ENCODE results near the gene CYBA. TPM values are rescaled to one million over a fixed set of nuclear protein-coding genes. Genes with fewer than 3 reads are reported as not detected.

The CYBA gene
- total RNA-seq, 1 donor, result 98.0 TPM

DNA sequence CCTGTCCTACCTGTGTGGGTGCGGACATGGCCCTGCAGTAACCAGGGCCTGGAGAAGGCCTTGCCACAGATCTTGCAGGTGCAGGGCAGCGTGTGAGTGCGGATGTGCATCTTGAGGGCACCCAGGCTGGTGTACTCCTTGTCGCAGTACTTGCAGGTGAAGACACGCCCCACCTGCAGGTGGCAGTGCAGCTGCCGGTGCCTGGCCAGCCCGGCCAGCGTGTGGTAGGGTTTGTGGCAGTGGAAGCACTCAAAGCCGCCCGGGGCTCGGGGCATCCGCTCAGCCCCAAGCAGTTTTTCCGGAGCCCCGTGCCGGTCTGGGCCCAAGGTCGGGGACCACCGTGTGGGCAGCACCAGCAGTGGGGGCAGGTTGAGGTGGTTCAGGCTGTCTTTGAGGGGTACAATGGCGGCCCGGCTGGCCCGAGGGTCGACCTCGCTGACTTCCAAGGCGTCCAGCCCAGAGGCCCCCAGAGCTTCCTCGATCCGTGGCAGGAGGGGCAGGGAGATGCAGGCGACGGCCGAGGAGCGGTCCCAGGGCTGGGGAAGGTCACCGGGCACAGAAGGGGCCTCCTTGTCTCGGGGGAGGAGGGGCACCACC is 30.3 kb upstream of the CYBA start:
- TF ChIP-seq, protein P1, sequence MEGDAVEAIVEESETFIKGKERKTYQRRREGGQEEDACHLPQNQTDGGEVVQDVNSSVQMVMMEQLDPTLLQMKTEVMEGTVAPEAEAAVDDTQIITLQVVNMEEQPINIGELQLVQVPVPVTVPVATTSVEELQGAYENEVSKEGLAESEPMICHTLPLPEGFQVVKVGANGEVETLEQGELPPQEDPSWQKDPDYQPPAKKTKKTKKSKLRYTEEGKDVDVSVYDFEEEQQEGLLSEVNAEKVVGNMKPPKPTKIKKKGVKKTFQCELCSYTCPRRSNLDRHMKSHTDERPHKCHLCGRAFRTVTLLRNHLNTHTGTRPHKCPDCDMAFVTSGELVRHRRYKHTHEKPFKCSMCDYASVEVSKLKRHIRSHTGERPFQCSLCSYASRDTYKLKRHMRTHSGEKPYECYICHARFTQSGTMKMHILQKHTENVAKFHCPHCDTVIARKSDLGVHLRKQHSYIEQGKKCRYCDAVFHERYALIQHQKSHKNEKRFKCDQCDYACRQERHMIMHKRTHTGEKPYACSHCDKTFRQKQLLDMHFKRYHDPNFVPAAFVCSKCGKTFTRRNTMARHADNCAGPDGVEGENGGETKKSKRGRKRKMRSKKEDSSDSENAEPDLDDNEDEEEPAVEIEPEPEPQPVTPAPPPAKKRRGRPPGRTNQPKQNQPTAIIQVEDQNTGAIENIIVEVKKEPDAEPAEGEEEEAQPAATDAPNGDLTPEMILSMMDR (IDR thresholded peaks at IDR 0.05; ENCODE audit: insufficient read depth, low read length), result no peak
- DNase-seq (ENCODE audit: low read depth), result no peak
- H3K4me3 ChIP-seq (ENCODE audit: low read depth, low read length), result no peak overlapping the region

DNA sequence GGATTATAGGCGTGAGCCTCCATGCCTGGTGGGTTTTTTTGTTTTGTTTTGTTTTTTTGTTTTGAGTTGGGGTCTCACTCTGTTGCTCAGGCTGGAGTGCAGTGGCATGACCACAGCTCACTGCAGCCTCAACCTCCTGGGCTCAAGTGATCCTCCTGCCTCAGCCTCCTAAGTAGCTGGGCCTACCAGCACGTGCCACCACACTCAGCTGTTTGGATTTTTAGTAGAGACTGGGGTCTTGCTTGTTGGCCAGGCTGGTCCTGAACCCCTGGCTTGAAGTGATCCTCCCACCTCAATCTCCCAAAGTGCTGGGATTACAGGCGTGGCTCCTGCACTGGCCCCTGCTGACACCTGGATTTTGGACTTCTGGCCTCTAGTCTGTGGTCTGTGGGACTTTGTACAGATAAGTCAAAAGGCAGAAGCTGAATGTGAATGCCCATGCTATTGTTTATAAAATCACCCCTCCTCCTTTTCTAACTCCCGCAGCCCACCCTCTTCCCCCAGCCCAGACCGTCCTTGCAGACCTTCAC is 29.8 kb upstream of the CYBA start:
- H3K4me3 ChIP-seq (ENCODE audit: low read depth, low read length), result no peak overlapping the region
- TF ChIP-seq, protein P1 (IDR thresholded peaks at IDR 0.05; ENCODE audit: insufficient read depth, low read length), result no peak
- DNase-seq (ENCODE audit: low read depth), result no peak

DNA sequence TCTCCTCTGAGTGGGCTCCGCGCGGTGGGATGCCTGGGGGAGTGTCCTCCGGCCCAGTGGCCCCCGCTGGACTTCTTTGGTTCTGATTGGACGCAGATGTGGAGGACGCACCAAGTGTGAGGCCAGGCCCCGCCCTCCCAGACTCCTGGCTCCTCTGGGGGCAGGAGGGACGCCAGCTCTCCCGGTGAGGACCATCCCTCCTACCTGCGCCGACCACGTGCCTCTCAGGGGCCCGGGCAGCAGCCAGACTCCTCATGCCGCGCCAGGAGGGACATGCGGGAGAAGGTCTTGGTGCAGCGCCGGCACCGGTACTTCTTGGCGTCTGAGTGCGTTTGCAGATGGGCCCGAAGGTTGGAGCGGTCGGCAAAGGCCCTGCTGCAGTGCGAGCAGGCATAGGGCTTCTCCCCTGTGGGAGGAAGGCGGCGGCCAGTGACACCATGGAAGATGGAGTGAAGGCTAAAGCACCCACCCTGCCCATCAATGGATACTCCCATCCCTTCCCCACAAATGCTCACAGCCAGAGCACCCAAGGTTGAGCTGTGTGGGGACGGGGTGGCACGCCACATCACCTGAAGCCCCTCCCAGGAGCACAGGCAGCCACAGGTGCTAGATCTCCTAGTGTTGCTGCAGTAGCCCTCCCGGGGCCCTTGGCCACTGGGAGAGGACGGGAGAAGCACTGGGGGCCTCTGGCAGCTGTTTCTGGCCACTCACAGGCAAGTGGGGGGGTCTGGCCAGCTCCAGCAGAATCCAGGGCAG is 27.5 kb upstream of the CYBA start:
- TF ChIP-seq, protein P1 (IDR thresholded peaks at IDR 0.05; ENCODE audit: insufficient read depth, low read length), result no peak
- DNase-seq (ENCODE audit: low read depth), result no peak
- no peak overlapping the region for H3K4me3 ChIP-seq (ENCODE audit: low read depth, low read length)

DNA sequence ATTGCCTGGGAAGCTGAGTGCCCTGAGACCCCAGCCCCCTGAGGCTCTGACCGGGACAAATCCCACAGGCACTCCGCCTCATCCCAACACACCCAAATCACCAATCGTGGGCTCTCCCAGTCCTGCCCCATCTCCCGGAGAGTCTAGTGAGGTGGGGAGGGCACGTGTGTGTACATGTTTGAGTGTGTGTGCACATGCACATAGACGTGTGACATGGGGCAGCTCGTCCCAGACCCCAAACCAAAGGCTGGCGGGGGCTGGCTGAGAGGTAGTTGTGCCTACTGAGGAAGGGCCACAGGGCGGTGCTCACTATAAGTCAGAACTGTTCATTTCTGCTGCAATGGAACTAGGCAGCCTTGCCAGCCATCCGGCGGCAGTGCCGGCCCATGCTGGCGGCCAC is 26.9 kb upstream of the CYBA start:
- DNase-seq (ENCODE audit: low read depth), result no peak
- TF ChIP-seq, protein P1 (IDR thresholded peaks at IDR 0.05; ENCODE audit: insufficient read depth, low read length), result no peak
- H3K4me3 ChIP-seq (ENCODE audit: low read depth, low read length), result no peak overlapping the region

DNA sequence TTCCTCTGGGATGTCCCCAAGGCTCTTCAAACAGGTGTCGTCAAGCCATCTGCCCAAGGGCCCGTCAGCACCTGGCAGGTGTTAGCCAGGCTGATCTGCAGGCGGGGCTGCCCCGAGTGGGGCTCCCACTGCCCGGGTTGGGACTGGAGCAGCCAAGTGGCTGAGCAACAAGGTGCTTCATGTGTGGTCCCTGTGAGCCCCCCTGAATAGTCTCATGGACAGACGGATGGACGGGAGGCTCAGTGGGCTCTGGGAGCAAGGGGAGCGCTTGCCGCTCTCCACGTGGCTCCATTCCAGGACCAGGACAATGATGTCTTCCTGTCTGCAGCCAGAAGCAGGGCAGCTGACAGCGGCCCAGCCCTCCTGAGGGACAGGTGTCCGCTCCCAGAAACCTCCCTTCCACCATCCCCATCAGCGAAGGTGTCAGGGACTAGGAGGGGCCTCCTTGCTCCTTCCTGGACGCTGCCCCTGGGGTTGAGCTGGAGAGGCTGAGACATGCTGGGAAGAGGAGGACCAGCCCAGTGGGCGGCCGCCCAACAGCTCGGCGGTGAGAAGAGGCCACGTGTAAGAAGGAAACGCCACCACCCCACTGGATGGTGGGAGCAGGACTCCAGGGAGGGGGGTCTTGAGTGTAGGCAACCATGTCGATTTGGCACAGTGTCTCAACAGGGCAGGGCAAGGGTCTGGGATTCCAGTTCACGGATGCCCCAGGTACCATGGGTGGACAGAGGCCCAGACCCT is 25.8 kb upstream of the CYBA start:
- TF ChIP-seq, protein P1 (IDR thresholded peaks at IDR 0.05; ENCODE audit: insufficient read depth, low read length), result no peak
- no peak for DNase-seq (ENCODE audit: low read depth)
- no peak overlapping the region for H3K4me3 ChIP-seq (ENCODE audit: low read depth, low read length)

DNA sequence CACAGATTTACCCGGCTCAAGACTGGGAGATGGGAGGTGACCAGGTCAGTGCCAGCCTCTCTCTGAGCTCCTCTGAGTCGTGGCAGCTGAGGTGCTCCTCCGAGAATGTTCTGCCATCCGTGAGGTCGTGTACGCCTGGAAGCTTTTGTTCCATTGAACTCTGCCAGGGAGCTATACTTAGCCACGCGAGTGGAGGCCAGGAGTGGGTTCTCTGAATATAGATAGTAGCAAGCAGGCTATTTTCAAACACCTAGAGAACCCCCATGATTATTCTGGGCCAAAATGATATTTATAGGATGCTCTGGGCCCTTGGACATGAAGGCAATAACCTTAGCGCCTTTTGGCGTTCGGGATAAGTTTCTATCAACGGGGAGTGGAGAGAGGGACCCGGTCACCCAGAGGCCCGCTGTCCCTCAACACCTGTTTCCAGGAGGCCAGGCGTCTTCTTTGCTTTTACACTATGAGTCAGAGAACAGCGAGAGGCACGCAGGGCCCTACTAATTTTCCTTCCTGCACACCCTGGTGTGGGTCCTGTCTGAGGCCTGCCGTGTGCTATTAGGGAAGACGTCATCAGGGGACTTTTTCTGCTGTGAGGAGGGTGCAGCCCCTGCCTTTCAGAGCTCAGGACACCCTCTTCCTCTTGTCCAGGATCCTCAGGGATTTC is 23.0 kb upstream of the CYBA start:
- DNase-seq (ENCODE audit: low read depth), result no peak
- TF ChIP-seq, protein P1 (IDR thresholded peaks at IDR 0.05; ENCODE audit: insufficient read depth, low read length), result no peak
- no peak overlapping the region for H3K4me3 ChIP-seq (ENCODE audit: low read depth, low read length)

Data from fibroblast of the aortic adventitia (primary cell).